ENCODE data around the gene NPFF. TPM values are rescaled to one million over a fixed set of nuclear protein-coding genes. Genes with fewer than 3 reads are reported as not detected.

NPFF gene
- total RNA-seq, 4 donors from 2014 or later: not detected

GRCh38 chr12:53507603-53507885 lies 260 bp upstream of the NPFF start:
- Histone ChIP-seq H3K4me3 (no peak overlapping the region), H3K27me3 (no peaks in the 10 kb centered on the region), H3K36me3 (peaks cover 0 to 70% (median 10%) of the 10 kb centered on the region in 3 donors), H3K4me1 (peaks cover 0 to 46% (median 14%) of the 10 kb centered on the region in 4 donors), H3K27ac (no peak overlapping the region), H3K9me3 (no peaks in the 10 kb centered on the region)
- WGBS, 2 donors: 66 to 69% methylated on average over 4 of the region's 4 CpGs
- TF ChIP-seq CTCF (IDR thresholded peaks at IDR 0.05) (no peak), POLR2A (IDR thresholded peaks at IDR 0.05) (no peak), EP300 (IDR thresholded peaks at IDR 0.05) (no peak)
- DNase-seq (ENCODE audit: low spot score in 2 of 2): no peak

GRCh38 chr12:53506450-53506785 lies 866 bp downstream of the NPFF start:
- peaks cover 0 to 59% (median 3%) of the 10 kb centered on the region in 3 donors for H3K36me3 ChIP-seq
- DNase-seq (ENCODE audit: low spot score in 2 of 2): no peak
- peak overlapping the region in 2 of 4 donors; percentile 49 to 100 for H3K27ac ChIP-seq
- no peak overlapping the region for H3K4me3 ChIP-seq
- peaks cover 2 to 58% (median 25%) of the 10 kb centered on the region in 4 donors for H3K4me1 ChIP-seq
- H3K27me3 ChIP-seq: no peaks in the 10 kb centered on the region
- H3K9me3 ChIP-seq: no peaks in the 10 kb centered on the region
- TF ChIP-seq EP300 (IDR thresholded peaks at IDR 0.05): no peak
- no peak for TF ChIP-seq CTCF (IDR thresholded peaks at IDR 0.05)
- no peak for TF ChIP-seq POLR2A (IDR thresholded peaks at IDR 0.05)
- 13 to 26% methylated on average over 2 of the region's 2 CpGs for WGBS, 2 donors

- peaks cover 2 to 58% (median 25%) of the 10 kb centered on the region in 4 donors for H3K4me1 ChIP-seq
- no peaks in the 10 kb centered on the region for H3K9me3 ChIP-seq
- H3K4me3 ChIP-seq: no peak overlapping the region
- TF ChIP-seq EP300 (IDR thresholded peaks at IDR 0.05) (no peak), POLR2A (IDR thresholded peaks at IDR 0.05) (no peak), CTCF (IDR thresholded peaks at IDR 0.05) (no peak)
- H3K27ac ChIP-seq: peak overlapping the region in 2 of 4 donors; percentile 65 to 100
- no peaks in the 10 kb centered on the region for H3K27me3 ChIP-seq
- DNase-seq (ENCODE audit: low spot score in 2 of 2): no peak
- H3K36me3 ChIP-seq: peaks cover 0 to 53% (median 3%) of the 10 kb centered on the region in 3 donors
- WGBS, 2 donors: 67 to 70% methylated on average over 19 of the region's 19 CpGs
Observed at GRCh38 chr12:53505555-53506449, 1.5 kb downstream of the NPFF start.

GRCh38 chr12:53505086-53505485 lies 2.2 kb downstream of the NPFF start:
- Histone ChIP-seq H3K4me1 (peaks cover 2 to 58% (median 25%) of the 10 kb centered on the region in 4 donors), H3K36me3 (peaks cover 0 to 46% (median 3%) of the 10 kb centered on the region in 3 donors), H3K27ac (peak overlapping the region in 2 of 4 donors; percentile 65 to 100), H3K4me3 (no peak overlapping the region), H3K9me3 (no peaks in the 10 kb centered on the region), H3K27me3 (no peaks in the 10 kb centered on the region)
- WGBS, 2 donors: 64 to 70% methylated on average over 10 of the region's 10 CpGs
- TF ChIP-seq CTCF (IDR thresholded peaks at IDR 0.05) (no peak), EP300 (IDR thresholded peaks at IDR 0.05) (no peak), POLR2A (IDR thresholded peaks at IDR 0.05) (no peak)
- no peak for DNase-seq (ENCODE audit: low spot score in 2 of 2)
